ENCODE measurements around the gene WBP1.
A peak's percentile ranks its signal among the peaks of the same experiment; 100 is the strongest.

The WBP1 gene

DNA sequence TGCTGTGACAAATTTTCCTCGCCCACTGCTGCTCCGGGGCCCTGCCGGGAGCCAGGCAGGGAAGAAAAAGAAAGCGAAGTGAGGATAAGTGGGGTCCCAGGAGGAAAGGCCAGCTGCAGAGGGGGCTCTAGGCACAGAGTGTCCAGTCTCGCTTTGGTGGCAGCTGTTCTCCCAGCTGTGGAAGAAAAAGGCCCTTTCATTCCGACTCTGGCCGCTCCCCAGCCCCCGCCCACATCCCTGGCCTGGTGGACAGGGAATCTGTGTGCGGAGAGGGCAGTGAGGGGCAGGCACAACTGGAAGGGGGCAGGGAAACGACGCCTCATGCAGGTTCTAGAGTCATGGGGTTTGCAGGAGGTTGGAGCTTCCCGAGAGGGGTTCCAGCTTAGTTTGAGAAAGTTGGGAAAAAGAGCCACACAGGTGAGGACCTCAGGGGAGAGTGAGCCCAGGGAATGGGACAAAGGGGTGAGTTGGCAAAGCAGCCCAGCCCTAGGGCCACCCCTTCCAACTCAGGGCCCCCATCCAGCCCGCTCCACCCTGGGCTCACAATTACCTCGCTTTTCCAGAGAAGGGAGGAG is 18.3 kb upstream of the WBP1 start:
- Histone ChIP-seq H3K4me3 (ENCODE audit: insufficient read depth in 1 of 2, low read depth in 1 of 2, low read length in 2 of 2) (peak overlapping the region; percentile 55 to 84), H2BK15ac (ENCODE audit: low read depth, poor library complexity, severe bottlenecking) (peak overlapping the region; percentile 5), H2BK120ac (ENCODE audit: low read depth, low read length) (peak overlapping the region; percentile 96), H4K91ac (ENCODE audit: low read length) (peak overlapping the region; percentile 95), H2AFZ (ENCODE audit: low read depth, low read length) (no peak overlapping the region), H2BK12ac (ENCODE audit: low read length in 2 of 2) (no peak overlapping the region), H3K4me1 (ENCODE audit: control insufficient read depth, insufficient read depth, low read depth, low read length) (peaks cover 33% of the 10 kb centered on the region), H3K9ac (ENCODE audit: low read length) (peak overlapping the region; percentile 88), H3K14ac (ENCODE audit: low read length in 2 of 2) (peak overlapping the region in 1 of 2 experiments; percentile 36), H3K23ac (ENCODE audit: low read length in 2 of 2) (no peak overlapping the region), H4K8ac (ENCODE audit: low read length) (peak overlapping the region; percentile 41), H3K36me3 (ENCODE audit: control insufficient read depth in 1 of 2, insufficient read depth in 2 of 2, low read depth in 1 of 2, low read length in 2 of 2) (peaks cover 5 to 12% of the 10 kb centered on the region in 2 experiments), H3K4me2 (ENCODE audit: low read length, poor library complexity, severe bottlenecking) (peak overlapping the region; percentile 82), H3K4ac (ENCODE audit: low read depth in 1 of 2, low read length in 2 of 2) (peak overlapping the region; percentile 62 to 90), H3K18ac (ENCODE audit: low read depth in 1 of 2, low read length in 2 of 2) (peak overlapping the region; percentile 78 to 95), H3K9me3 (ENCODE audit: control insufficient read depth, low read length) (no peaks in the 10 kb centered on the region), H3K27ac (ENCODE audit: low read length, poor library complexity, severe bottlenecking) (peak overlapping the region; percentile 85), H2AK5ac (ENCODE audit: low read length, severe bottlenecking) (peak overlapping the region; percentile 59), H3K27me3 (ENCODE audit: control insufficient read depth in 1 of 2, insufficient read depth in 1 of 2, low read length in 2 of 2) (peaks cover 0 to 12% of the 10 kb centered on the region in 2 experiments), H2BK5ac (ENCODE audit: low read depth, low read length, poor library complexity, severe bottlenecking) (peak overlapping the region; percentile 19), H3K79me1 (replicated peaks; ENCODE audit: low read length, poor library complexity, severe bottlenecking) (peaks cover 31% of the 10 kb centered on the region)
- 6% methylated on average over 13 of the region's 14 CpGs for WGBS
- DNase-seq: peak; percentile 73

DNA sequence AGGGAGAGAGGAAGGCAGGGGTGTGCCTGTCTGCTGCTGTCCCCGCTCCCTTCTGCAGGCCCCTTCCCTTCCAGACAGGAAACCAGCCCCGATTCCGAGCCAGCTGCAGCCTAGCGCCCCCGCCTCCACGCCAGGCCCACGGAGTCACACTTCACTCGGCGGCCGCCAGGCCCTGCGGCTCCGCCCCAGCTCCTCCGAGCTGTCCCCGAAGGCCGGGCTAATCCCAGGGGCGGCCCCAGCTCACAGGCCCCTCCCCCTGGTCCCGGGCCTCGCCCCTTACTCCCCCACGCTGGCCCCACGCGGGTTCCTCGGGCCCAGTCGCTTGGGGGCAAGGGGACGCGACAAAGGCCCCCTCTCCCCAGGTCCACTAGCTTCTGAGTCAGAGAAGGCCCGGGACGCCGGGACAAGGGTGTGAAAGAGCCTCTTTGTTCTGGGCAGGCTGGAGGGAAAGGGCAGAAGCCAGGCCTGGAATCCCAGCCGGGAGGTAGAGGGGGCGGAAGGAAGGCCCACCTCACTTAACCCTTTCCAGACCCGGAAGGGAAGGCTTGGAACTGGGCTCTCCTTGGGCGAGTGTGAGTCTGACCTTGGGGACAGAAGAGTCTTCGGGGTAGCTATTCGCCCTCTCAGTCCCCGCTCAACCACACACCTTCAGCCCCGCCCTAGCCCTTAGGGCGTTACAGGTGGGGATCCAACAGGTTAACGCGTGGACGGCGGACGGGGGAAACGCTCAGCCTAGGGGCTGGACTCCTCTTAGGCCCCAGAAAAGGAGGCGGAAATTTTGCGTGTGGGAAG is 17.7 kb upstream of the WBP1 start:
- Histone ChIP-seq H2AFZ (ENCODE audit: low read depth, low read length) (peak overlapping the region; percentile 74), H3K4ac (ENCODE audit: low read depth in 1 of 2, low read length in 2 of 2) (peak overlapping the region; percentile 80 to 90), H3K9ac (ENCODE audit: low read length) (peak overlapping the region; percentile 88), H3K9me3 (ENCODE audit: control insufficient read depth, low read length) (no peaks in the 10 kb centered on the region), H2AK5ac (ENCODE audit: low read length, severe bottlenecking) (no peak overlapping the region), H3K4me3 (ENCODE audit: insufficient read depth in 1 of 2, low read depth in 1 of 2, low read length in 2 of 2) (peak overlapping the region; percentile 56 to 84), H4K91ac (ENCODE audit: low read length) (peak overlapping the region; percentile 95), H3K18ac (ENCODE audit: low read depth in 1 of 2, low read length in 2 of 2) (peak overlapping the region; percentile 78 to 95), H3K4me1 (ENCODE audit: control insufficient read depth, insufficient read depth, low read depth, low read length) (peaks cover 33% of the 10 kb centered on the region), H2BK120ac (ENCODE audit: low read depth, low read length) (peak overlapping the region; percentile 57), H2BK5ac (ENCODE audit: low read depth, low read length, poor library complexity, severe bottlenecking) (peak overlapping the region; percentile 24), H3K23ac (ENCODE audit: low read length in 2 of 2) (peak overlapping the region in 1 of 2 experiments; percentile 2), H3K14ac (ENCODE audit: low read length in 2 of 2) (peak overlapping the region in 1 of 2 experiments; percentile 9), H3K4me2 (ENCODE audit: low read length, poor library complexity, severe bottlenecking) (peak overlapping the region; percentile 82), H3K79me1 (replicated peaks; ENCODE audit: low read length, poor library complexity, severe bottlenecking) (peaks cover 25% of the 10 kb centered on the region), H3K36me3 (ENCODE audit: control insufficient read depth in 1 of 2, insufficient read depth in 2 of 2, low read depth in 1 of 2, low read length in 2 of 2) (peaks cover 0 to 10% of the 10 kb centered on the region in 2 experiments), H2BK15ac (ENCODE audit: low read depth, poor library complexity, severe bottlenecking) (peak overlapping the region; percentile 5), H3K27ac (ENCODE audit: low read length, poor library complexity, severe bottlenecking) (peak overlapping the region; percentile 89), H4K8ac (ENCODE audit: low read length) (peak overlapping the region; percentile 91), H2BK12ac (ENCODE audit: low read length in 2 of 2) (peak overlapping the region; percentile 1 to 70), H3K27me3 (ENCODE audit: control insufficient read depth in 1 of 2, insufficient read depth in 1 of 2, low read length in 2 of 2) (peaks cover 0 to 12% of the 10 kb centered on the region in 2 experiments)
- peak; percentile 86 for DNase-seq
- WGBS: 4% methylated on average over 39 of the region's 45 CpGs

DNA sequence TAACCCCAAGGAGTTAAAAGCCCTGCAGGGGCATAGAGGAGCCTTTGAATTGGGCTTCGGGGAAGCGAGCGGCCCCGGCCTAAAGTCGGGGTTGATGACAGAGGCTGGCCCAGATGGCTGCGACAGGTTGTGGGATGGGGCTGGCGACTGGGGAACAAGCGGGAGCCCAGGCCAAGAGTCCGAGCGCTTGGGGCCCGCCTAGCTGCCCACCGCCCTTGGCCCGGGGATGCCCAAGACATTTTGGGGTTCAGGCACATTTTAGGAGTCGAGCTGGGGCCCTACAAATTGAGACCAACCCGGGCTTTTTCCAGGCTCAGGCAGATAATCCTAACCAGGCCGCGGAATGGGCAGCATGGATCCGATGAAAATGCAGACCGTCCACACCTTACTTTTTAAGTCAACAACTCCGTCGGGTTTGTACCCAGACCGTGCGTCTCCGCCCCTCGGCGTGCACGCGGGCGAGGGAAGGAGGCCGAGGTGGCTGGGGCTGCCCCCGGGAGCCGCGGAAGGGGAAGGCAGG is 17.0 kb upstream of the WBP1 start:
- Histone ChIP-seq H3K36me3 (ENCODE audit: control insufficient read depth in 1 of 2, insufficient read depth in 2 of 2, low read depth in 1 of 2, low read length in 2 of 2) (peaks cover 0 to 5% of the 10 kb centered on the region in 2 experiments), H2BK12ac (ENCODE audit: low read length in 2 of 2) (peak overlapping the region; percentile 49 to 70), H3K23ac (ENCODE audit: low read length in 2 of 2) (no peak overlapping the region), H3K18ac (ENCODE audit: low read depth in 1 of 2, low read length in 2 of 2) (peak overlapping the region; percentile 31 to 72), H3K4ac (ENCODE audit: low read depth in 1 of 2, low read length in 2 of 2) (no peak overlapping the region), H4K8ac (ENCODE audit: low read length) (peak overlapping the region; percentile 91), H2BK15ac (ENCODE audit: low read depth, poor library complexity, severe bottlenecking) (peak overlapping the region; percentile 54), H3K27me3 (ENCODE audit: control insufficient read depth in 1 of 2, insufficient read depth in 1 of 2, low read length in 2 of 2) (peaks cover 0 to 12% of the 10 kb centered on the region in 2 experiments), H3K79me1 (replicated peaks; ENCODE audit: low read length, poor library complexity, severe bottlenecking) (peaks cover 20% of the 10 kb centered on the region), H3K14ac (ENCODE audit: low read length in 2 of 2) (no peak overlapping the region), H2AK5ac (ENCODE audit: low read length, severe bottlenecking) (no peak overlapping the region), H3K9ac (ENCODE audit: low read length) (peak overlapping the region; percentile 88), H2BK5ac (ENCODE audit: low read depth, low read length, poor library complexity, severe bottlenecking) (no peak overlapping the region), H2BK120ac (ENCODE audit: low read depth, low read length) (no peak overlapping the region), H3K4me1 (ENCODE audit: control insufficient read depth, insufficient read depth, low read depth, low read length) (peaks cover 33% of the 10 kb centered on the region), H3K4me3 (ENCODE audit: insufficient read depth in 1 of 2, low read depth in 1 of 2, low read length in 2 of 2) (peak overlapping the region; percentile 56 to 84), H3K4me2 (ENCODE audit: low read length, poor library complexity, severe bottlenecking) (peak overlapping the region; percentile 82), H2AFZ (ENCODE audit: low read depth, low read length) (no peak overlapping the region), H3K9me3 (ENCODE audit: control insufficient read depth, low read length) (no peaks in the 10 kb centered on the region), H4K91ac (ENCODE audit: low read length) (no peak overlapping the region), H3K27ac (ENCODE audit: low read length, poor library complexity, severe bottlenecking) (peak overlapping the region; percentile 89)
- DNase-seq: no peak
- WGBS: 11% methylated on average over 33 of the region's 33 CpGs
